Urinary bladder (tissue), 4 donors: ENCODE results near the gene DGKG. TPM values are rescaled to one million over a fixed set of nuclear protein-coding genes. Genes with fewer than 3 reads are reported as not detected.

Experiments
- DNase-seq: peaks from one replicate; pipeline ENCODE4 v3.0.0-alpha.2; 2015; ENCODE audit errors: extremely low spot score
- H3K27ac ChIP-seq: one replicate; pipeline ENCODE4 v1.5.1; 2013; ENCODE audit warnings: low read depth, mild to moderate bottlenecking, moderate library complexity
- H3K36me3 ChIP-seq: one replicate; pipeline ENCODE4 v1.6.1; 2013; ENCODE audit warnings: mild to moderate bottlenecking, moderate library complexity; ENCODE audit not compliant: insufficient read depth
- H3K4me1 ChIP-seq: one replicate; pipeline ENCODE4 v1.6.1; 2013; ENCODE audit warnings: mild to moderate bottlenecking, moderate library complexity; ENCODE audit not compliant: insufficient read depth
- H3K4me3 ChIP-seq: one replicate; pipeline ENCODE4 v1.5.1; 2013; ENCODE audit warnings: low read depth, low read length
- WGBS: extraction: QIAGEN DNeasy Blood & Tissue Kit; methylation state at CpG from one replicate; pipeline ENCODE4 v1.1.7; 2013; 5-methylcytosine and 5-hydroxymethylcytosine counted together
- polyA plus RNA-seq: library from polyadenylated mRNA; stranded (reverse); fragments of 200-250 nt; gene quantifications from one replicate; pipeline ENCODE4 v1.2.3, GENCODE V29; 2013
- total RNA-seq: library from RNA; depleted of rRNA; stranded (reverse); fragments of >200 nt; gene quantifications from one replicate; pipeline ENCODE4 v1.2.3, GENCODE V29; 2014
- donor health status: healthy with polysubstance abuse.
- donor health status: healthy.

Gene DGKG
- total and polyA plus RNA-seq, 2 donors = 4.2 to 9.3 TPM

- no peak for DNase-seq
- WGBS = 68% methylated on average over 9 of the region's 9 CpGs
- H3K4me1 ChIP-seq = no peaks in the 10 kb centered on the region
- no peak overlapping the region for H3K4me3 ChIP-seq
- no peaks in the 10 kb centered on the region for H3K36me3 ChIP-seq
- no peak overlapping the region for H3K27ac ChIP-seq
Measured at GRCh38 chr3:186264608-186265400, 97.2 kb downstream of the DGKG start.

- 61% methylated on average over 9 of the region's 9 CpGs for WGBS
- Histone ChIP-seq H3K36me3 (no peaks in the 10 kb centered on the region), H3K4me1 (no peaks in the 10 kb centered on the region), H3K27ac (no peak overlapping the region), H3K4me3 (no peak overlapping the region)
- no peak for DNase-seq
Measured at GRCh38 chr3:186261638-186262037, 100.4 kb downstream of the DGKG start.

GRCh38 chr3:186260726-186261125 lies 101.3 kb downstream of the DGKG start:
- WGBS = 84% methylated on average over 4 of the region's 4 CpGs
- Histone ChIP-seq H3K27ac (no peak overlapping the region), H3K4me1 (no peaks in the 10 kb centered on the region), H3K36me3 (no peaks in the 10 kb centered on the region), H3K4me3 (no peak overlapping the region)
- no peak for DNase-seq

GRCh38 chr3:186259612-186260383 lies 102.2 kb downstream of the DGKG start:
- no peak overlapping the region for H3K27ac ChIP-seq
- 26% methylated on average over 15 of the region's 15 CpGs for WGBS
- no peaks in the 10 kb centered on the region for H3K36me3 ChIP-seq
- DNase-seq = no peak
- no peaks in the 10 kb centered on the region for H3K4me1 ChIP-seq
- no peak overlapping the region for H3K4me3 ChIP-seq

GRCh38 chr3:186258968-186259367 lies 103.1 kb downstream of the DGKG start:
- H3K4me3 ChIP-seq = no peak overlapping the region
- H3K36me3 ChIP-seq = no peaks in the 10 kb centered on the region
- no peak for DNase-seq
- no peaks in the 10 kb centered on the region for H3K4me1 ChIP-seq
- no peak overlapping the region for H3K27ac ChIP-seq
- 55% methylated on average over 12 of the region's 12 CpGs for WGBS

- no peak overlapping the region for H3K27ac ChIP-seq
- DNase-seq = no peak
- no peak overlapping the region for H3K4me3 ChIP-seq
- no peaks in the 10 kb centered on the region for H3K36me3 ChIP-seq
- 75% methylated on average over 6 of the region's 6 CpGs for WGBS
- no peaks in the 10 kb centered on the region for H3K4me1 ChIP-seq
Measured at GRCh38 chr3:186257866-186258265, 104.2 kb downstream of the DGKG start.

GRCh38 chr3:186255703-186256331 lies 106.2 kb downstream of the DGKG start:
- H3K4me3 ChIP-seq = no peak overlapping the region
- H3K36me3 ChIP-seq = no peaks in the 10 kb centered on the region
- no peak for DNase-seq
- no peak overlapping the region for H3K27ac ChIP-seq
- 81% methylated on average over 19 of the region's 19 CpGs for WGBS
- no peaks in the 10 kb centered on the region for H3K4me1 ChIP-seq

GRCh38 chr3:186254676-186255650 lies 107.1 kb downstream of the DGKG start:
- DNase-seq = no peak
- H3K27ac ChIP-seq = no peak overlapping the region
- no peak overlapping the region for H3K4me3 ChIP-seq
- H3K4me1 ChIP-seq = no peaks in the 10 kb centered on the region
- H3K36me3 ChIP-seq = no peaks in the 10 kb centered on the region
- WGBS = 79% methylated on average over 17 of the region's 17 CpGs

GRCh38 chr3:186251948-186252619 lies 110.0 kb downstream of the DGKG start:
- WGBS = 77% methylated on average over 8 of the region's 8 CpGs
- no peak for DNase-seq
- Histone ChIP-seq H3K27ac (no peak overlapping the region), H3K36me3 (no peaks in the 10 kb centered on the region), H3K4me1 (no peaks in the 10 kb centered on the region), H3K4me3 (no peak overlapping the region)

GRCh38 chr3:186248850-186249249 lies 113.2 kb downstream of the DGKG start:
- Histone ChIP-seq H3K27ac (no peak overlapping the region), H3K36me3 (no peaks in the 10 kb centered on the region)

GRCh38 chr3:186247821-186248814 lies 113.9 kb downstream of the DGKG start:
- Histone ChIP-seq H3K27ac (no peak overlapping the region), H3K4me1 (no peaks in the 10 kb centered on the region), H3K36me3 (no peaks in the 10 kb centered on the region), H3K4me3 (no peak overlapping the region)
- WGBS = 63% methylated on average over 5 of the region's 5 CpGs
- DNase-seq = no peak

More at GRCh38 chr3:186248850-186249249, 113.2 kb downstream of the DGKG start:
- Histone ChIP-seq H3K4me3 (no peak overlapping the region), H3K4me1 (no peaks in the 10 kb centered on the region)
- 87% methylated on average over 7 of the region's 7 CpGs for WGBS
- DNase-seq = no peak

GRCh38 chr3:186246941-186247340 lies 115.1 kb downstream of the DGKG start:
- Histone ChIP-seq H3K4me1 (no peaks in the 10 kb centered on the region), H3K4me3 (no peak overlapping the region), H3K36me3 (no peaks in the 10 kb centered on the region), H3K27ac (no peak overlapping the region)
- no peak for DNase-seq
- WGBS = 42% methylated on average over 2 of the region's 2 CpGs
